ENCODE results near the gene DFFA.
A peak's percentile ranks its signal among the peaks of the same experiment; 100 is the strongest.

The DFFA gene

GRCh38 chr1:10472220-10473144 is at the start of gene DFFA:
Gene DFFA, minus strand, starts transcription at chr1:10472529. Its CDS starts 71 bp downstream, at chr1:10472458.
- no peak for TF ChIP-seq CTCF (IDR thresholded peaks at IDR 0.05; ENCODE audit: borderline replicate concordance, control extremely low read depth, extremely low read depth, insufficient read depth, missing control alignments)
- in situ Hi-C loops (cut with MboI; ENCODE audit: low sequenced_read_pairs, unreplicated experiment), result no loop called here
- DNase-seq (ENCODE audit: low spot score), result peak; percentile 96

GRCh38 chr1:10521537-10522157 is 49.3 kb upstream of the DFFA start:
- in situ Hi-C loops (cut with MboI; ENCODE audit: low sequenced_read_pairs, unreplicated experiment), result loop anchor here (25.0 kb wide), 2 partner anchors 341 to 416 kb away; no protein-coding TSS in a partner anchor

GRCh38 chr1:10520952-10521351 is 48.6 kb upstream of the DFFA start:
- no peak for TF ChIP-seq CTCF (IDR thresholded peaks at IDR 0.05; ENCODE audit: borderline replicate concordance, control extremely low read depth, extremely low read depth, insufficient read depth, missing control alignments)
- DNase-seq (ENCODE audit: low spot score), result no peak
- in situ Hi-C loops (cut with MboI; ENCODE audit: low sequenced_read_pairs, unreplicated experiment), result loop anchor here (25.0 kb wide), 2 partner anchors 341 to 416 kb away; no protein-coding TSS in a partner anchor

More at GRCh38 chr1:10521537-10522157, 49.3 kb upstream of the DFFA start:
- no peak for DNase-seq (ENCODE audit: low spot score)
- no peak for TF ChIP-seq CTCF (IDR thresholded peaks at IDR 0.05; ENCODE audit: borderline replicate concordance, control extremely low read depth, extremely low read depth, insufficient read depth, missing control alignments)

- no peak for TF ChIP-seq CTCF (IDR thresholded peaks at IDR 0.05; ENCODE audit: borderline replicate concordance, control extremely low read depth, extremely low read depth, insufficient read depth, missing control alignments)
- in situ Hi-C loops (cut with MboI; ENCODE audit: low sequenced_read_pairs, unreplicated experiment), result loop anchor here (25.0 kb wide), 2 partner anchors 342 to 417 kb away; no protein-coding TSS in a partner anchor
- DNase-seq (ENCODE audit: low spot score), result no peak
Observed at GRCh38 chr1:10520497-10520896, 48.2 kb upstream of the DFFA start.

- TF ChIP-seq CTCF (IDR thresholded peaks at IDR 0.05; ENCODE audit: borderline replicate concordance, control extremely low read depth, extremely low read depth, insufficient read depth, missing control alignments), result no peak
- DNase-seq (ENCODE audit: low spot score), result no peak
- in situ Hi-C loops (cut with MboI; ENCODE audit: low sequenced_read_pairs, unreplicated experiment), result loop anchor here (25.0 kb wide), 2 partner anchors 343 to 418 kb away; no protein-coding TSS in a partner anchor
Observed at GRCh38 chr1:10519016-10519417, 46.7 kb upstream of the DFFA start.

- no peak for TF ChIP-seq CTCF (IDR thresholded peaks at IDR 0.05; ENCODE audit: borderline replicate concordance, control extremely low read depth, extremely low read depth, insufficient read depth, missing control alignments)
Observed at GRCh38 chr1:10517677-10517982, 45.3 kb upstream of the DFFA start.

More at GRCh38 chr1:10517677-10517982, 45.3 kb upstream of the DFFA start:
- in situ Hi-C loops (cut with MboI; ENCODE audit: low sequenced_read_pairs, unreplicated experiment), result loop anchor here (25.0 kb wide), 2 partner anchors 345 to 420 kb away; no protein-coding TSS in a partner anchor
- no peak for DNase-seq (ENCODE audit: low spot score)
